ENCODE data around the gene RBMS3.
A peak's percentile ranks its signal among the peaks of the same experiment; 100 is the strongest.
"Not testable (repeated sequence)": the region's sequence is repeated elsewhere in the genome, so short reads cannot be mapped to it uniquely, and the experiment has no call there.

The RBMS3 gene

GRCh38 chr3:29313981-29314726 is 33.3 kb downstream of the RBMS3 start:
- DNase-seq: no peak

GRCh38 chr3:29314727-29315088 is 33.8 kb downstream of the RBMS3 start:
- no peak for DNase-seq

DNA sequence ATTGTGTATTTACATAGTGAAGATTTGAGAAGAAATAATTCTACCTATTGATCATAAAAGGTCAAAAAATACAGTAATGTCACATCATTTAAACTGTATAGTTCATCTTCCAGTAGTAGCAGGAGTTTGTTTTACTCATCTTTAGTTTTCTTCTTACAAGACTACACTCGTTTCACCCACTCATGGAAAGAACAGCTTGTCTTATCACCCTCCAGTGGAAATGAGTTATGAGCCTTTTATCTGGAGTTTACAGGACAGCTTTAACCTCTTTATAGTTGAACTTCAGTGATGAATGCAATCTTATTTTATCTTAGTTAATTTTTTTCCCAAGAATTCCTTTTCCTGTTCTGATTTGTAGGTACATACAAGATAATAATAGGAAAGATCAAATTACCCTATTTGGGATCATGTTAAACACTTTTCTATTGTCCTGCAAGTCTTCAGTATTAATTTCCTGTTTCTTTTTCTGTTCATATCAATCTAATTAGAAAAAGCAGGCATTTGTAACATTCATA is 36.8 kb downstream of the RBMS3 start:
- DNase-seq: no peak

GRCh38 chr3:29318251-29318650 is 37.4 kb downstream of the RBMS3 start:
- DNase-seq: no peak

- no peak for DNase-seq
Observed at GRCh38 chr3:29319262-29319661, 38.4 kb downstream of the RBMS3 start.

DNA sequence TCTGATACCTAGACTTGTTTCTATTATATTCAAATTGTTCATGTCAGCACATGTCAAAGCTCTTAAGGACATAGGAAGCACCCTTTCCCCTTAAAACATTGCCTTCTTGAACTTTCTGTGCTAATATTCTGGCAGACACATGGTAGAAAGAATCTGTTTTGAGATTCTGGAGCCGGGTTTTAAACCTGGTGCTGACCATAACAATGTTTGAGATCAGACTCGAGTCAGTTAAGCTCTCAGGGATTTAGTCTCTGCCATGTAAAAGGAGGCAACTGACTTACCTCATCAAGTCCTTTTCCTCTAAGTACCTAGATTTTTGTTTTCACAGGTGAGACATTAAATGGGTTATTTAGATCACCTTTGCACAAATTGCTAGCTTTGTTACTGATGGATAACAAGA is 38.9 kb downstream of the RBMS3 start:
- DNase-seq: no peak

- DNase-seq: no peak
Observed at GRCh38 chr3:29322586-29322985, 41.7 kb downstream of the RBMS3 start.

GRCh38 chr3:29324180-29324651 is 43.3 kb downstream of the RBMS3 start:
- DNase-seq: peak; percentile 1

GRCh38 chr3:29326540-29326939 is 45.7 kb downstream of the RBMS3 start:
- DNase-seq: not testable (repeated sequence)

GRCh38 chr3:29329986-29330890 is 49.4 kb downstream of the RBMS3 start:
- no peak for DNase-seq

- DNase-seq: no peak
Observed at GRCh38 chr3:29331035-29331434, 50.2 kb downstream of the RBMS3 start.

GRCh38 chr3:29331456-29332194 is 50.8 kb downstream of the RBMS3 start:
- DNase-seq: no peak

DNA sequence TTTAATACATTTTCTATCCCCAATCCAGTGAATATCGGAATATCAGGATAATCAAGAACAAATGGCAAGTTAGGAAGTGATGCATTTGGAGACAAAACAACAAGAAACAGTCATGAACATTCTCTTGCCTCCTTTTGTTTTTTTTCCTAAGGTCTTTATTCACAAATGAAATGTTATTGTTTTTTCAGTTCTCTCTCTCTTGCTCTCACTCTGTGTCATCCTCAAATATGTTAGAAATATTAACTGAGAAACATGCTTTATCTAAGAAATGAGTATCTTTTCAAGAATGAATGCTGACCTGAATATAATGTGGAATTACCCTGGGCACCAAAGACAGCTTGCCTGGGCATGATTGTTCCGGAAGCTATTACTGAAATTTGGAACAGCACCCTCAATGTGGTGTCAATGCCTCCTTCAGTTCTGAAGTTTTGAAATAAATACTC is 51.3 kb downstream of the RBMS3 start:
- DNase-seq: no peak

DNA sequence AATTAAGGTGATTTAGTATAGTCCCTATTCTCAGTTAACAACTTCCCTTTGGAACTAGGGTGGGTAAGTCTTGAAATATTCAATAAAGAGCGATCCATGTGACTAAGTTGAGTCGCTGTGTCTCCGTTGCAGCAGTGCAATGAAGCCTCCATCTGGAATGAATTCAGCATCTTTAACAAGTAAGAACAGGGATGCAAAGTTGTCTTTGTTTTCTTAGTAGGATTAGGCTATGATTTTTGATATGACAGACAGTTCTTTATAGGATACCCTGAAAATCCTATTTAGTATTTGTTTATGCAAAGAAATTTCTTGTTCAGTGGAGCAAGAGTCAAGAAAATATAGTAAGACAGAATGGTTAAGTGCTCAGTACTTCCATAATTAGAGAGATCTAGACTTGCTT is 52.7 kb downstream of the RBMS3 start:
- DNase-seq: no peak

DNA sequence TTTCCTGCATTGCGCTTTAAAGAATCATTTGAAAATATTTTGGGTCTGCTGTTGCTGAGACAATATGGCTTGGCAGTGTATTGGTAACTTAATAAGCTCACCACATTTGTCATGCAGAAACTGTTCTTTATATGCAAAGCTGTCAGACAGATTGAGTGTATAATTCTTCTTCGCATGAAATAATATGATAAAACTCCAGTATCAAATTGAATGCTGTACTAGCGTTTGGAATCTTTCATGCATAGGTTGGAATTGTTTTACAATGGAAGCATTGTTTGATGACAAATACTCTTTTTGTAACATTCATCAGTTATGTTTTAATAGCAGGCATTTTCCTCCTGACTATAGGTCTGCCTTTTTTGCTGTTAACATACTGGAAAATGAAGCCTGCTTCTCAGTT is 53.8 kb downstream of the RBMS3 start:
- DNase-seq: no peak

GRCh38 chr3:29335438-29335837 is 54.6 kb downstream of the RBMS3 start:
- DNase-seq: no peak

- DNase-seq: no peak
Observed at GRCh38 chr3:29335943-29336342, 55.1 kb downstream of the RBMS3 start.

GRCh38 chr3:29337565-29337964 is 56.7 kb downstream of the RBMS3 start:
- no peak for DNase-seq

- no peak for DNase-seq
Observed at GRCh38 chr3:29338377-29338776, 57.5 kb downstream of the RBMS3 start.

- DNase-seq: no peak
Observed at GRCh38 chr3:29339016-29339833, 58.4 kb downstream of the RBMS3 start.

DNA sequence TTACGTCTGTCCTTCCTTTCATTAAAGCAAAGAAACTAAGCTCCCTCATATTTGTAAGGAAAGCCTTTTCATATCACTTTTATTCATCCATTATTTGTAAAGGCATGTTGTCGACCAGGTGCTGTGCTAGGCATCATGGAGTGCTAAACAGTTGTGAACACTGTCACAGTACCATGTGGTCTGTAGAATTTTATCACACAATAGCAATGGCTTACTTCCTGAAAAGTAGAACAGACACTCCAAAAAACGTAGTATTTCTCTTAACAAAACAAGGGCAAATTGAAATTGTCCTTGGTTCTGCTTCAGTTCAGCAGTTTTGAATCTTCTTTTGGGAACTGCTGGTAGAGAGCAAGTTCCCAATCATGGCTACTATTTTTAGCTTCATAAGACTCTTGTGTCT is 63.3 kb downstream of the RBMS3 start:
- no peak for DNase-seq

GRCh38 chr3:29344935-29345334 is 64.1 kb downstream of the RBMS3 start:
- DNase-seq: no peak

Data from CD4-positive, alpha-beta T cell treated with Interleukin-4 for 4 hours (primary cell).